Ovary (tissue), 9 donors: ENCODE results near the gene MARK2. TPM values are rescaled to one million over a fixed set of nuclear protein-coding genes. Genes with fewer than 3 reads are reported as not detected.

Source experiments
- DNase-seq, 5 donors: peaks; one replicate each; pipeline ENCODE4 v3.0.0-alpha.2; 2019 to 2020
- H3K27ac ChIP-seq, 2 donors: fragments of 200-600 bp; one replicate each; pipeline versions ENCODE4 v1.5.1 to v1.8.0; 2019 to 2022
- H3K27me3 ChIP-seq: fragments of 200-600 bp; one replicate; pipeline ENCODE4 v1.8.0; 2022
- H3K36me3 ChIP-seq: fragments of 200-600 bp; sonication (generic); one replicate; pipeline ENCODE4 v1.5.1; 2019
- H3K4me1 ChIP-seq: one replicate; pipeline ENCODE4 v1.8.1; 2013; ENCODE audit warnings: mild to moderate bottlenecking, moderate library complexity; ENCODE audit not compliant: insufficient read depth
- H3K4me3 ChIP-seq: fragments of 200-600 bp; sonication (generic); one replicate; pipeline ENCODE4 v1.5.1; 2017
- H3K9me3 ChIP-seq, 2 donors: fragments of 200-600 bp in 1 of 2; sonication (generic) in 1 of 2; one replicate each; pipeline versions ENCODE4 v1.5.1 to v1.8.1; 2013 to 2019; ENCODE audit warnings: mild to moderate bottlenecking in 1 of 2, moderate library complexity in 1 of 2
- EP300 ChIP-seq: sonication (generic); formaldehyde crosslinking; IDR thresholded peaks from one replicate; pipeline ENCODE4 v1.6.1; 2017; ENCODE audit warnings: antibody characterized with exemption
- POLR2A ChIP-seq: fragments of 450-650 bp; IDR thresholded peaks from one replicate; pipeline ENCODE4 v1.6.1; 2017; ENCODE audit warnings: antibody characterized with exemption, mild to moderate bottlenecking, moderate library complexity
- WGBS, 3 donors: extraction: QIAGEN DNeasy Blood & Tissue Kit in 1 of 3; methylation state at CpG; one replicate each; pipeline versions ENCODE4 v1.1.5 to v1.1.7; 2013 to 2017; 5-methylcytosine and 5-hydroxymethylcytosine counted together
- intact Hi-C, 4 donors: fragments of 100-400 bp; cut with DNase I; formaldehyde crosslinking; loops; one replicate each; pipeline versions ENCODE4 v1.11.0 to v1.15.1; 2022 to 2023
- polyA plus RNA-seq, 2 donors: library from polyadenylated mRNA; stranded (reverse); fragments of 200-250 nt in 1 of 2; fragments of 350-450 nt in 1 of 2; fragmentation: Illumina TruSeq in 1 of 2; extraction: RNeasy Lipid Tissue Mini Kit (QIAGEN cat#74804) in 1 of 2; gene quantifications; one replicate each; pipeline ENCODE4 v1.2.3, GENCODE V29; 2013 to 2014
- total RNA-seq, 7 donors: library from RNA; depleted of rRNA in 2 of 7; stranded (reverse); fragments of >200 nt in 2 of 7; fragmentation: NEBNext Ultra II Directional in 3 of 7; extraction: Animal tissue kit (Norgen Biotek cat#: 25700) in 3 of 7; gene quantifications; one replicate each; pipeline versions ENCODE4 v1.1.0 to v1.2.4, GENCODE V29; 2016 to 2023
- TF ChIP-seq, protein P1 (sequence below), 3 donors: fragments of 450-650 bp in 2 of 3; fragments of 200-600 bp in 1 of 3; IDR thresholded peaks; one replicate each; pipeline versions ENCODE4 v1.5.1 to v1.8.0; 2016 to 2022; ENCODE audit warnings: antibody characterized with exemption in 3 of 3, mild to moderate bottlenecking in 1 of 3
- donor health status: DM: no; HTN: no; CAD: no; lungs with moderate emphysema.
- donor health status: DM: no; HTN: no; CAD: no.
- donor health status: Bipolar disorder and iron deficiency.
- donor health status: DM: yes; HTN: yes; CAD: no.
- donor health status: DM: no; HTN: no; CAD: no.
- donor health status: DM: yes; HTN: yes; CAD: no.

The MARK2 gene
- total and polyA plus RNA-seq, 9 donors: 12.3 to 27.8 (median 25.8) TPM

DNA sequence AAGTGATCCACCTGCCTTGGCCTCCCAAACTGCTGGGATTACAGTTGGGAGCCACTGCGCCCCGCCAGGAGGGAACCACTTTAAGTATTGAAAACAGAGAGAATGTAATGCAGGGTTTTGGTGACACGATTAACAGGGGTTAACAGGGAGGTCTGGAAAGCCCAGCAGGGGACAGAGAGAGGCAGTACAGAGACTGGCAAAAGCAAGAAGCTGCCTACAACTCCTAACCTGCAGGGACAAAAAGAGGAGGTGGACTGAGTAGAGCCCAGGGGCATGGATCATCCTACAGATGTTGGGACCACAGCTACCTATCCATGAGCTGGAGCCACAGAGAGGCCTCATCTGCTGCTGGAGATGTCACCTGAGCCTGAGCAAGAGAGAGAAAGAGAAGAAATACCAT lies 27.4 kb upstream of the MARK2 start:
- peaks cover 9% of the 10 kb centered on the region for H3K4me1 ChIP-seq
- no peaks in the 10 kb centered on the region for H3K36me3 ChIP-seq
- H3K27me3 ChIP-seq: no peaks in the 10 kb centered on the region
- 82 to 90% (median 86%) methylated on average over 3 of the region's 3 CpGs for WGBS, 3 donors
- TF ChIP-seq EP300 (no peak), POLR2A (no peak)
- TF ChIP-seq, protein P1, sequence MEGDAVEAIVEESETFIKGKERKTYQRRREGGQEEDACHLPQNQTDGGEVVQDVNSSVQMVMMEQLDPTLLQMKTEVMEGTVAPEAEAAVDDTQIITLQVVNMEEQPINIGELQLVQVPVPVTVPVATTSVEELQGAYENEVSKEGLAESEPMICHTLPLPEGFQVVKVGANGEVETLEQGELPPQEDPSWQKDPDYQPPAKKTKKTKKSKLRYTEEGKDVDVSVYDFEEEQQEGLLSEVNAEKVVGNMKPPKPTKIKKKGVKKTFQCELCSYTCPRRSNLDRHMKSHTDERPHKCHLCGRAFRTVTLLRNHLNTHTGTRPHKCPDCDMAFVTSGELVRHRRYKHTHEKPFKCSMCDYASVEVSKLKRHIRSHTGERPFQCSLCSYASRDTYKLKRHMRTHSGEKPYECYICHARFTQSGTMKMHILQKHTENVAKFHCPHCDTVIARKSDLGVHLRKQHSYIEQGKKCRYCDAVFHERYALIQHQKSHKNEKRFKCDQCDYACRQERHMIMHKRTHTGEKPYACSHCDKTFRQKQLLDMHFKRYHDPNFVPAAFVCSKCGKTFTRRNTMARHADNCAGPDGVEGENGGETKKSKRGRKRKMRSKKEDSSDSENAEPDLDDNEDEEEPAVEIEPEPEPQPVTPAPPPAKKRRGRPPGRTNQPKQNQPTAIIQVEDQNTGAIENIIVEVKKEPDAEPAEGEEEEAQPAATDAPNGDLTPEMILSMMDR (IDR thresholded peaks at IDR 0.05): no peak
- H3K9me3 ChIP-seq: no peaks in the 10 kb centered on the region
- no peak for DNase-seq
- no peak overlapping the region for H3K27ac ChIP-seq
- intact Hi-C loops: loop anchor here in 1 of 4 donors (5.0 kb wide), 1 partner anchor 44 kb away; the partner anchor contains the start of gene ZFTA
- no peak overlapping the region for H3K4me3 ChIP-seq

- peak within 1 kb of the TSS; percentile 90 for H3K4me3 ChIP-seq
- H3K27ac ChIP-seq: peak within 1 kb of the TSS; percentile 49 to 64
- peak; percentile 72 to 85 (median 79) for DNase-seq
- no peaks in the 10 kb centered on the region for H3K27me3 ChIP-seq
- 0 to 1% (median 1%) methylated on average over 25 to 65 of the region's 65 CpGs for WGBS, 3 donors
- H3K36me3 ChIP-seq: no peaks in the 10 kb centered on the region
- intact Hi-C loops: loop anchor here in 2 of 4 donors (2.0 to 5.0 kb wide), 2 partner anchors 44 to 46 kb away; partner anchors contain the start of gene ZFTA (in 2 of the 2)
- no peaks in the 10 kb centered on the region for H3K9me3 ChIP-seq
- peaks cover 9% of the 10 kb centered on the region for H3K4me1 ChIP-seq
- TF ChIP-seq POLR2A (no peak), EP300 (no peak)
- TF ChIP-seq, protein P1 (IDR thresholded peaks at IDR 0.05): no peak
Measured at GRCh38 chr11:63813035-63813562, 25.8 kb upstream of the MARK2 start, which contains the start of gene SPINDOC. Gene SPINDOC (plus strand): TSS chr11:63813456. CDS start chr11:63813687, 231 bp downstream.

DNA sequence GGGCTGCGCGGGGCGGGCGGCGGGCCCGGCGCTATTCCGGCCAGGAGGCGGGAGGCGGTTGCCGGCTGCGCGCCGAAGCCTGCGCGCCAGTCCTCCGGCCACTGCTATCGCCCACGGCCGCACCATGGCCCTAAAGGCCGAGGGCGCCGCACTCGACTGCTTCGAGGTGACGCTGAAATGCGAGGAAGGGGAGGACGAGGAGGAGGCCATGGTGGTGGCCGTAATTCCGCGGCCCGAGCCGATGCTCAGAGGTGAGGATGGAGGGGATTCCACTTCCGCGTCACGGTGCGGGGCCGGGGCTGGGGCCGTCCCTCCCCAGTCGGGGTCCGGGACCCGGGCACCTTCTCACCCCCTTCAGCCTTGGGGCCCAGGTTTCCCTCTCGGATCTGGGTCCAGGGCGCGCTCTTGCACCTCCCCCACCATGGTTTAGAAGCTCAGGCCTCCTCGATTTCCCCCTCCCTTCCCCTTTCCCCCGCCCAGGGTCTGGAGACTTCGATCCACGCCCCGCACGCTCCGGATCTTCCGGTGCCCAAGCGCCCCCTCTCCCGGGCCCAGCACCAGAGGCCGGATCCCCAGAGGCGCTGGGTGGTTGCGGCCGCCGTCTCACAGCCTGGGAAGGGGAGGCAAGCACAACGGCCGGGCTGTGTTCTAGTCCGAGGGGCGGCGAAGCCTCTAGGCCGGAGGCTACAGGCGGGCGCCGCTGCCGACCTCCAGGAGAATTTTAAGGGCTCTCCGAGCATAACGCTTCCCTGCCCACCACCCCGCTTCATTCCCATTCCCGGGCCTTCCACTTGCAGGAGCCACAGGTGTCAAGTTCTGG lies 25.1 kb upstream of the MARK2 start:
- intact Hi-C loops: loop anchor here in 2 of 4 donors (2.0 to 5.0 kb wide), 2 partner anchors 45 to 46 kb away; partner anchors contain the start of gene ZFTA (in 2 of the 2)
- H3K4me1 ChIP-seq: peaks cover 9% of the 10 kb centered on the region
- H3K9me3 ChIP-seq: no peaks in the 10 kb centered on the region
- WGBS, 3 donors: 0% methylated on average over 52 to 74 of the region's 74 CpGs
- peak overlapping the region; percentile 90 for H3K4me3 ChIP-seq
- TF ChIP-seq, protein P1 (IDR thresholded peaks at IDR 0.05): no peak
- TF ChIP-seq POLR2A (no peak), EP300 (no peak)
- no peaks in the 10 kb centered on the region for H3K27me3 ChIP-seq
- peak overlapping the region; percentile 49 to 64 for H3K27ac ChIP-seq
- DNase-seq: peak; percentile 44 to 69 (median 63)
- no peaks in the 10 kb centered on the region for H3K36me3 ChIP-seq

GRCh38 chr11:63814383-63814736 lies 24.6 kb upstream of the MARK2 start:
- TF ChIP-seq POLR2A (no peak), EP300 (no peak)
- TF ChIP-seq, protein P1 (IDR thresholded peaks at IDR 0.05): no peak
- H3K27me3 ChIP-seq: no peaks in the 10 kb centered on the region

More at GRCh38 chr11:63814383-63814736, 24.6 kb upstream of the MARK2 start:
- peak overlapping the region; percentile 90 for H3K4me3 ChIP-seq
- no peaks in the 10 kb centered on the region for H3K36me3 ChIP-seq
- H3K9me3 ChIP-seq: no peaks in the 10 kb centered on the region
- H3K27ac ChIP-seq: no peak overlapping the region
- WGBS, 3 donors: 8 to 10% (median 9%) methylated on average over 7 of the region's 7 CpGs
- no peak for DNase-seq
- H3K4me1 ChIP-seq: peaks cover 9% of the 10 kb centered on the region
- intact Hi-C loops: loop anchor here in 1 of 4 donors (5.0 kb wide), 1 partner anchor 47 kb away; the partner anchor contains the start of gene ZFTA
